ENCODE results near the gene GPATCH1. TPM values are rescaled to one million over a fixed set of nuclear protein-coding genes. Genes with fewer than 3 reads are reported as not detected.

GPATCH1 gene
- total and polyA plus RNA-seq, 10 of the 15 experiments (the other 5 are each of a cell fraction or from before 2014, with no cell fraction given): 4.5 to 9.6 (median 7.2) TPM

DNA sequence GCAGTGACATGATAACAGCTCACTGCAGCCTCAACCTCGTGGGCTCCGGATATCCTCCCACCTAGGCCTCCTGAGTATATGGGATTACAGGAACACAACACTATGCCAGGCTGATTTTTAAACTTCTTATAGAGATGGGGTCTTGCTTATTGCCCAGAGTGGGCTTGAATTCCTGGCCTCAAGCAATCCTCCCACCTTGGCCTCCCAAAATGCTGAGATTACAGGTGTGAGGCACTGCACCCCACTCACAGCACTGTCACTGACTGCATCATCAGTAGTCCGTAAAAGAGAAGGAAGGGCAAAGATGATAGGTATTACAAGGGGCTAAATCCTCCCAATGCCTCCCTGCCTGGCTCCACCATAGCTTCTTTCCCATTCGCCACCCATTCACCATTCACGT, 20.4 kb upstream of the GPATCH1 start (continued):
- no peak for TF ChIP-seq ZBTB40 (IDR thresholded peaks at IDR 0.05; ENCODE audit: borderline replicate concordance)
- no peak for TF ChIP-seq CHD2 (IDR thresholded peaks at IDR 0.05; ENCODE audit: borderline replicate concordance, low read depth, low read length)
- no peak for TF ChIP-seq ATF2 (IDR thresholded peaks at IDR 0.05; ENCODE audit: low read length)

DNA sequence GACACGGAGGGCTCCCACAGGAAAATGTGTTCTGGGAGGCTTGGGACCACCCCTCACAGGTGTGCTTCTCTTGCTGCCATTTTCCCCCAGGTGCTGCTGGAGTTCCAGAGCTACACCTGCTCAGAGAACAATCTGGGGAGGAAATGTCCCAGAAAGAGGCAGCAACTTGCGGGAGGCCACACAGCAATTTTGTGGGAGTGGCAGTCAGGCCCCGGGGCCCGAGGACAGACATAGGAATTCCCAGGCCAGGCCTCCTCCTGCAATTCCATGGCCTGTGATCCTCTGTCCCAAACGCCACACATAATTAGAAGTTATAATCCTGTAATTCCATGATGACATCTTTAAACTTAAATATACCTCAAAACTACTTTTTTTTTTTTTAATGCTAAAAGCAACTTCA, 18.1 kb upstream of the GPATCH1 start:
- Histone ChIP-seq H3K27me3 (replicated peaks in 1 of 2; ENCODE audit: control insufficient read depth in 2 of 2, insufficient read depth in 2 of 2, low read length in 1 of 2) (no peaks in the 10 kb centered on the region; a peak in 1 of 4 replicates), H3K9me3 (replicated peaks; ENCODE audit: control insufficient read depth, insufficient read depth, low read length) (no peaks in the 10 kb centered on the region), H4K20me1 (ENCODE audit: control insufficient read depth, insufficient read depth) (no peaks in the 10 kb centered on the region), H3K4me1 (ENCODE audit: control insufficient read depth, insufficient read depth, low read length) (peaks cover 7% of the 10 kb centered on the region; the same call in 1 of the 2 replicates), H3K36me3 (ENCODE audit: control insufficient read depth in 2 of 2, insufficient read depth in 2 of 2, low read length in 1 of 2) (no peaks in the 10 kb centered on the region), H3K4me2 (ENCODE audit: control insufficient read depth, insufficient read depth) (no peak overlapping the region), H3K79me2 (ENCODE audit: control insufficient read depth, insufficient read depth, low read length) (no peaks in the 10 kb centered on the region; the same call in 1 of the 2 replicates), H3K4me3 (no peak overlapping the region), H3K27ac (ENCODE audit: control insufficient read depth, insufficient read depth) (no peak overlapping the region), H2AFZ (ENCODE audit: control insufficient read depth, low read depth, low read length) (no peak overlapping the region), H3K9ac (ENCODE audit: control insufficient read depth, insufficient read depth, low read length) (no peak overlapping the region)
- ChIA-PET CTCF (no interaction called here), SMC1A (ENCODE audit: uncharacterized antibody, unreplicated experiment) (no interaction called here), RAD21 (ENCODE audit: unreplicated experiment) (no interaction called here), POLR2A (interaction anchor here (0.6 kb wide), 1 partner anchor 105 kb away, joined by 3 read pairs; no protein-coding TSS in a partner anchor)
- no peak for FAIRE-seq
- no peak for DNase-seq (ENCODE audit: low read depth, low spot score)
- TF ChIP-seq BHLHE40 (IDR thresholded peaks at IDR 0.05; ENCODE audit: borderline replicate concordance in 1 of 2, low read depth in 2 of 2, low read length in 1 of 2) (no peak), SKIL (IDR thresholded peaks at IDR 0.05; ENCODE audit: low read depth, poor library complexity, severe bottlenecking) (no peak)
- no peak for ATAC-seq
- in situ Hi-C loops (cut with MboI) (no loop called here), intact Hi-C loops (cut with micrococcal nuclease; ENCODE audit: unreplicated experiment) (no loop called here)
- 64% methylated on average over 5 of the region's 5 CpGs for WGBS (ENCODE audit: insufficient coverage, insufficient replicate concordance, low lambda C conversion rate, missing lambda C conversion rate)
- BruUV-seq (replicated peaks): TSS peak; percentile 76
